Erythroblast (primary cell): ENCODE data around the gene SAFB.

ENCODE experiments used
- GATA1 ChIP-seq: IDR thresholded peaks from 2 replicates; pipeline ENCODE4 v1.6.1; 2011; ENCODE audit warnings: low read depth, mild to moderate bottlenecking, control low read depth, low read length, moderate library complexity
- POLR2A ChIP-seq: IDR thresholded peaks from 2 replicates; pipeline ENCODE4 v1.6.1; 2011; ENCODE audit warnings: mild to moderate bottlenecking, low read length

DNA sequence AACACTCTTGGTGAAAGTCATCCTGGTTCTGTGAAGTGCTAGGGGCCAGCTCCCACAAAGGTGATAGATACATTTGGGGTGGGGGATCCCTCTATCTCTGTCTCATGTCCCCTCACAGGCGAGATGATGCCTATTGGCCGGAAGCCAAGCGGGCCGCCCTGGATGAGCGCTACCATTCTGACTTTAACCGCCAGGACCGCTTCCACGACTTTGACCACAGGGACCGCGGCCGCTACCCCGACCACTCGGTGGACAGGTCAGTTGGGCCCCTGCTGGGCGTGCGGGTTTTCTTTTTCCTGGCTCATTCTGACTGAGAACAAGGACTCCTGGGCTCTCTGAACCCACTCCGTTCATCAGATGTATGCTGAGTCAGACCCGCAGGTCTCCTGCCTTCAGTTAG lies 41.0 kb downstream of the SAFB start:
- TF ChIP-seq POLR2A (no peak), GATA1 (no peak)
